Measurements from ENCODE around the gene PLCB3. TPM values are rescaled to one million over a fixed set of nuclear protein-coding genes. Genes with fewer than 3 reads are reported as not detected.

The PLCB3 gene
- total RNA-seq, 5 donors from 2014 or later (not counting 1 experiment from before 2014, with no cell fraction given): 3.6 to 14.9 (median 11.2) TPM

- H3K9me3 Mint-ChIP-seq: no peaks in the 10 kb centered on the region
- ChIA-PET CTCF (no interaction called here), POLR2A (no interaction called here)
- Histone ChIP-seq H3K9me3 (no peaks in the 10 kb centered on the region), H3K27ac (ENCODE audit: low read length) (no peak overlapping the region), H3K4me3 (ENCODE audit: control insufficient read depth in 1 of 2, extremely low read depth in 1 of 2, low read length in 1 of 2) (peak overlapping the region; percentile 12 to 50), H3K4me1 (ENCODE audit: control insufficient read depth in 1 of 2, extremely low read depth in 1 of 2, insufficient read depth in 2 of 2, low read length in 2 of 2) (peaks cover 4 to 15% of the 10 kb centered on the region in 2 experiments), H3K36me3 (ENCODE audit: control insufficient read depth in 2 of 2, extremely low read depth in 1 of 2, insufficient read depth in 1 of 2, low read length in 1 of 2) (no peaks in the 10 kb centered on the region), H3K27me3 (replicated peaks in 1 of 2; ENCODE audit: control insufficient read depth in 2 of 2, extremely low read depth in 1 of 2, insufficient read depth in 2 of 2, low read length in 1 of 2) (peaks cover 12 to 67% of the 10 kb centered on the region in 2 experiments)
- ATAC-seq (replicated peaks in 1 of 4) (peak; percentile 57 to 69 (median 68)), DNase-seq (peak in 1 of 35 experiments; percentile 47)
- no peaks in the 10 kb centered on the region for H3K36me3 Mint-ChIP-seq
- under 1% methylated on average over 92 of the region's 96 CpGs for WGBS (ENCODE audit: insufficient coverage)
- peak overlapping the region in 2 of 3 donors; percentile 31 to 69 for H3K4me3 Mint-ChIP-seq
- peaks cover 5 to 12% (median 6%) of the 10 kb centered on the region in 3 donors for H3K4me1 Mint-ChIP-seq
- H3K27ac Mint-ChIP-seq: no peak overlapping the region
- H3K27me3 Mint-ChIP-seq: peaks cover 36 to 49% of the 10 kb centered on the region in 2 donors
Observed at GRCh38 chr11:64291752-64292459, 40.6 kb downstream of the PLCB3 start.

DNA sequence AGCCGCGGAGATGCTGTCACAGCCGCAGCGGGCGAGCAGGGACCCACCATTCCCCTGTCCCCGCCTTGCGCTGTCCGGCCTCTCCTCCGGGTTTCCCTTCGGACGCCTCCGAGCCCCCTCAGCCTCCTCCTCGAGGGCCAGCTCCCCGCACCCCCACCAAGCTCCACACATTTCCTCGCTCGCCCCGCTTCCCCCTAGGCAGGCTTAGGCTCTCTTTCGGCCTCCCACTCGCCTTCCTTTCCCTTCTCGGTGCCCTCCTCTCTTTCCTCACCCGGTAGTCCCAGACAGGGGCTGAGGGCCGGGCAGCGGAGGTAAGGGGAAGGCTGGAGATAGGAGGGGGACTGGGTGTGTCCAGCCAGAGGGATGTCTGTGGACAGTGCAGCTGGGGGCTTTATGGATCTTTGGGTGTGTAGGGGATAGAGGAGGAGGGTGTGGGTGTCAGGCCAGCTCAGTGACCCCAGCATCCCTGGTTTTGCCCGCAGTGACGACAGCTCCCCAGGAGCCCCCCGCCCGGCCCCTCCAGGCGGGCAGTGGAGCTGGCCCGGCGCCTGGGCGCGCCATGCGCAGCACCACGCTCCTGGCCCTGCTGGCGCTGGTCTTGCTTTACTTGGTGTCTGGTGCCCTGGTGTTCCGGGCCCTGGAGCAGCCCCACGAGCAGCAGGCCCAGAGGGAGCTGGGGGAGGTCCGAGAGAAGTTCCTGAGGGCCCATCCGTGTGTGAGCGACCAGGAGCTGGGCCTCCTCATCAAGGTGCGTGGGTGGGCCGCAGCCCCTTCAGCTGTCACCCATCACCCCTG, 41.3 kb downstream of the PLCB3 start:
- peak in 2 of 4 experiments; percentile 15 to 20 for ATAC-seq (replicated peaks in 1 of 4)
- Histone ChIP-seq H3K9me3 (no peaks in the 10 kb centered on the region), H3K27ac (ENCODE audit: low read length) (no peak overlapping the region), H3K4me1 (ENCODE audit: control insufficient read depth in 1 of 2, extremely low read depth in 1 of 2, insufficient read depth in 2 of 2, low read length in 2 of 2) (peaks cover 4 to 19% of the 10 kb centered on the region in 2 experiments), H3K4me3 (ENCODE audit: control insufficient read depth in 1 of 2, extremely low read depth in 1 of 2, low read length in 1 of 2) (peak overlapping the region; percentile 12 to 50), H3K36me3 (ENCODE audit: control insufficient read depth in 2 of 2, extremely low read depth in 1 of 2, insufficient read depth in 1 of 2, low read length in 1 of 2) (no peaks in the 10 kb centered on the region), H3K27me3 (replicated peaks in 1 of 2; ENCODE audit: control insufficient read depth in 2 of 2, extremely low read depth in 1 of 2, insufficient read depth in 2 of 2, low read length in 1 of 2) (peaks cover 14 to 74% of the 10 kb centered on the region in 2 experiments)
- Mint-ChIP-seq H3K27ac (no peak overlapping the region), H3K36me3 (no peaks in the 10 kb centered on the region), H3K4me1 (peaks cover 9 to 15% (median 11%) of the 10 kb centered on the region in 3 donors), H3K4me3 (peak overlapping the region in 2 of 3 donors; percentile 31 to 69), H3K27me3 (peaks cover 43 to 57% of the 10 kb centered on the region in 2 donors), H3K9me3 (no peaks in the 10 kb centered on the region)
- ChIA-PET POLR2A (no interaction called here), CTCF (no interaction called here)
- WGBS (ENCODE audit: insufficient coverage): 31% methylated on average over 25 of the region's 42 CpGs
- no peak for DNase-seq

DNA sequence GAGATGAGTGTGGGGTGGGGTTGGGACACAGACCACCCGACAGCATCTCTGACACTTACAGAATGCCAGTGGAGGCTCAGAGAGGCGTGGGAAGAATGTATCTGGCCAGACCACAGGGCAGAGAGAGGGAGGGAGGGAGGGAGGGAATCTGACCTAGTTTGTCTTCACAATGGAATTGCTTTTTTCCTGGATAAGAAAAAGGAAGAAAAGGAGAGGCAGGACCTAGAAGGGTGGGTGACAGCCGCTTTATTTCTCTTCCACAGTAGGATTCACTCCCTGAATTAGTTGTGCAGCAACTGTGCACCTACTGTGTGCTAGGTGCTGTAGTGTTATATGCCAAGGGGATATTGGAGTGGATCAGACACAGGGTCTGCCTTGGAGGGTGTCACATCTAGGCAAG, 43.4 kb downstream of the PLCB3 start:
- CTCF ChIA-PET: interaction anchor here (0.7 kb wide), 3 partner anchors 9 to 11 kb away, joined by 4 to 10 read pairs (median 4); no protein-coding TSS in a partner anchor
- WGBS (ENCODE audit: insufficient coverage): 75% methylated on average over 3 of the region's 3 CpGs

DNA sequence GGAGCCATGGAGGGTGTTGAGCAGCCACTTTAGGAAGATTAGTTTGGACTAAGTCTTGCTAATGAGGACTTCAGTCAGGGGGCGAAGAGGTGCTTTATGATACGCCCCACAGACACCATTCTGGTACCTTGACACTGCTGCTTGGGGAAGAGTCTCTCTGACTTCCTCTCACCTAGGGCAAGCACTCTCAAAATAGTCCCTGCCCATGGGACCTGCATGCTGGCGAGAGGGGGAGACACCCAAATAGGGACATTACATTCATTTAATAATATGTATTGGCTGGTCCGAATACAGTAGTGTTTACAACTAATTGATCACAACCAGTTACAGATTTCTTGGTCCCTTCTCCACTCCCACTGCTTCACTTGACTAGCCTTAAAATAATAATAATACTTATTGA, 44.4 kb downstream of the PLCB3 start:
- Histone ChIP-seq H3K4me1 (ENCODE audit: control insufficient read depth in 1 of 2, extremely low read depth in 1 of 2, insufficient read depth in 2 of 2, low read length in 2 of 2) (peaks cover 13 to 46% of the 10 kb centered on the region in 2 experiments), H3K27ac (ENCODE audit: low read length) (no peak overlapping the region), H3K9me3 (no peaks in the 10 kb centered on the region), H3K36me3 (ENCODE audit: control insufficient read depth in 2 of 2, extremely low read depth in 1 of 2, insufficient read depth in 1 of 2, low read length in 1 of 2) (no peaks in the 10 kb centered on the region), H3K27me3 (replicated peaks in 1 of 2; ENCODE audit: control insufficient read depth in 2 of 2, extremely low read depth in 1 of 2, insufficient read depth in 2 of 2, low read length in 1 of 2) (peaks cover 20 to 91% of the 10 kb centered on the region in 2 experiments), H3K4me3 (ENCODE audit: control insufficient read depth in 1 of 2, extremely low read depth in 1 of 2, low read length in 1 of 2) (no peak overlapping the region)
- no peak for ATAC-seq (replicated peaks in 1 of 4)
- CTCF ChIA-PET: no interaction called here
- no peak for DNase-seq
- H3K27ac Mint-ChIP-seq: no peak overlapping the region
- H3K4me1 Mint-ChIP-seq: peaks cover 22 to 31% (median 24%) of the 10 kb centered on the region in 3 donors
- POLR2A ChIA-PET: no interaction called here
- peaks cover 56 to 78% of the 10 kb centered on the region in 2 donors for H3K27me3 Mint-ChIP-seq
- H3K36me3 Mint-ChIP-seq: no peaks in the 10 kb centered on the region
- WGBS (ENCODE audit: insufficient coverage): no CpG with 5 or more reads among the region's 4 CpGs
- no peaks in the 10 kb centered on the region for H3K9me3 Mint-ChIP-seq
- no peak overlapping the region for H3K4me3 Mint-ChIP-seq

More for the DNA sequence above, 43.4 kb downstream of the PLCB3 start:
- DNase-seq: no peak
- ATAC-seq (replicated peaks in 1 of 4): no peak
- POLR2A ChIA-PET: interaction anchor here (0.6 to 0.7 kb wide), 2 partner anchors 283 to 307 kb away, joined by 7 to 9 read pairs; no protein-coding TSS in a partner anchor
- Histone ChIP-seq H3K9me3 (no peaks in the 10 kb centered on the region), H3K4me3 (ENCODE audit: control insufficient read depth in 1 of 2, extremely low read depth in 1 of 2, low read length in 1 of 2) (no peak overlapping the region), H3K27ac (ENCODE audit: low read length) (no peak overlapping the region), H3K27me3 (replicated peaks in 1 of 2; ENCODE audit: control insufficient read depth in 2 of 2, extremely low read depth in 1 of 2, insufficient read depth in 2 of 2, low read length in 1 of 2) (peaks cover 21 to 91% of the 10 kb centered on the region in 2 experiments), H3K4me1 (ENCODE audit: control insufficient read depth in 1 of 2, extremely low read depth in 1 of 2, insufficient read depth in 2 of 2, low read length in 2 of 2) (peaks cover 7 to 36% of the 10 kb centered on the region in 2 experiments), H3K36me3 (ENCODE audit: control insufficient read depth in 2 of 2, extremely low read depth in 1 of 2, insufficient read depth in 1 of 2, low read length in 1 of 2) (no peaks in the 10 kb centered on the region)
- Mint-ChIP-seq H3K27me3 (peaks cover 55 to 74% of the 10 kb centered on the region in 2 donors), H3K4me3 (no peak overlapping the region), H3K36me3 (no peaks in the 10 kb centered on the region), H3K4me1 (peaks cover 16 to 26% (median 18%) of the 10 kb centered on the region in 3 donors), H3K9me3 (no peaks in the 10 kb centered on the region), H3K27ac (peak overlapping the region in 1 of 2 donors; percentile 11)

DNA sequence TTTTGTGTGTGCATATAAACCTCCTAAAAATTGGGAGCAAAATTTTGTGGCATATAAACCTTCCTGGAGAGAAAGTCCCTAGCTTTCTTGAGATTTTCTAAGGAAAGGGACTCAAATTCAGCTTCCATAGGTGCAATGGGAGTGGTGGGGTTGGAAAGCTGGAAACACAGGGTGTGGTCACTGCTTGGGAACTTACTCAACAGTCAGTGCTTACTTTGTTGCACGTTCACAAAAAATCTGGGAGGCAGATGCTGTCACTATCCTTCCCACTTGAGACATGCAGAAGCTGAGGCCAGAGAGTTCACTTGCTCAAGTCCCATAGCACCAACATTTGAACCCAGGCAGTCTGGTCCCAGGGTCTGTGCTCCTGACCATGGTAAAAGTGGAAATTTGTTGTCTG, 44.9 kb downstream of the PLCB3 start:
- no peak for DNase-seq
- POLR2A ChIA-PET: no interaction called here
- H3K4me1 ChIP-seq (ENCODE audit: control insufficient read depth in 1 of 2, extremely low read depth in 1 of 2, insufficient read depth in 2 of 2, low read length in 2 of 2): peaks cover 13 to 47% of the 10 kb centered on the region in 2 experiments
- H3K27ac ChIP-seq (ENCODE audit: low read length): no peak overlapping the region
- Mint-ChIP-seq H3K36me3 (no peaks in the 10 kb centered on the region), H3K27ac (no peak overlapping the region), H3K4me3 (no peak overlapping the region), H3K4me1 (peaks cover 24 to 33% (median 24%) of the 10 kb centered on the region in 3 donors), H3K27me3 (peaks cover 58 to 79% of the 10 kb centered on the region in 2 donors), H3K9me3 (no peaks in the 10 kb centered on the region)
- H3K4me3 ChIP-seq (ENCODE audit: control insufficient read depth in 1 of 2, extremely low read depth in 1 of 2, low read length in 1 of 2): no peak overlapping the region
- WGBS (ENCODE audit: insufficient coverage): 89% methylated on average over 1 of the region's 1 CpG
- ATAC-seq (replicated peaks in 1 of 4): no peak
- no peaks in the 10 kb centered on the region for H3K36me3 ChIP-seq (ENCODE audit: control insufficient read depth in 2 of 2, extremely low read depth in 1 of 2, insufficient read depth in 1 of 2, low read length in 1 of 2)
- H3K27me3 ChIP-seq (replicated peaks in 1 of 2; ENCODE audit: control insufficient read depth in 2 of 2, extremely low read depth in 1 of 2, insufficient read depth in 2 of 2, low read length in 1 of 2): peaks cover 17 to 91% of the 10 kb centered on the region in 2 experiments
- no peaks in the 10 kb centered on the region for H3K9me3 ChIP-seq
- CTCF ChIA-PET: no interaction called here

All from T-cell (primary cell).